HL-60 (cell line): ENCODE data around the gene ENOX1.

Source experiments
- GABPA ChIP-seq: IDR thresholded peaks from 2 replicates; pipeline ENCODE4 v1.6.1; 2012; ENCODE audit warnings: low read depth
- POLR2AphosphoS5 ChIP-seq: IDR thresholded peaks from 2 replicates; pipeline ENCODE4 v1.6.1; 2012; ENCODE audit warnings: low read depth
- REST ChIP-seq: IDR thresholded peaks from 2 replicates; pipeline ENCODE4 v1.6.1; 2012; ENCODE audit warnings: low read depth; ENCODE audit not compliant: insufficient replicate concordance
- SPI1 ChIP-seq: IDR thresholded peaks from 2 replicates; pipeline ENCODE4 v1.6.1; 2012; ENCODE audit warnings: low read depth, mild to moderate bottlenecking, borderline replicate concordance
- TF ChIP-seq, protein P1 (sequence below): IDR thresholded peaks from one replicate; pipeline ENCODE4 v1.5.1; 2011; ENCODE audit warnings: low read length, control low read depth, inconsistent platforms; ENCODE audit not compliant: insufficient read depth

DNA sequence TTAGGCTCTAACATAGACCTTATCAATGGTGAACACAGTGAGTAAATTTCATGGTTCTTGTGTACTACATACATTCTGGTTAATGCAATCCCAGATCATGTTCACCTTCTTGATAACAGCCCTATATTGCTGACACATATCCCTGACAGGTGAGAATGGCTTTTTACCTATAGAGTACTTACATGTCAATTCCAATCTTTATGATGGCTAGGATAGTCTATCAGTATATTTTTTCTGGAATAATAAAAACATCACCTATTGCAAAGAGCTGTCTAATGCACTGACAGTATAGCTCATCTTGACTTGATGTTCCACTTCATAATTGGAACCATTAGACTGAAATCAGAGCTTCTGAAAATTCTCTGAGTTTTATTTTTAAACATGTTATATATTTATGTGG, 199.4 kb downstream of the ENOX1 start:
- TF ChIP-seq, protein P1, sequence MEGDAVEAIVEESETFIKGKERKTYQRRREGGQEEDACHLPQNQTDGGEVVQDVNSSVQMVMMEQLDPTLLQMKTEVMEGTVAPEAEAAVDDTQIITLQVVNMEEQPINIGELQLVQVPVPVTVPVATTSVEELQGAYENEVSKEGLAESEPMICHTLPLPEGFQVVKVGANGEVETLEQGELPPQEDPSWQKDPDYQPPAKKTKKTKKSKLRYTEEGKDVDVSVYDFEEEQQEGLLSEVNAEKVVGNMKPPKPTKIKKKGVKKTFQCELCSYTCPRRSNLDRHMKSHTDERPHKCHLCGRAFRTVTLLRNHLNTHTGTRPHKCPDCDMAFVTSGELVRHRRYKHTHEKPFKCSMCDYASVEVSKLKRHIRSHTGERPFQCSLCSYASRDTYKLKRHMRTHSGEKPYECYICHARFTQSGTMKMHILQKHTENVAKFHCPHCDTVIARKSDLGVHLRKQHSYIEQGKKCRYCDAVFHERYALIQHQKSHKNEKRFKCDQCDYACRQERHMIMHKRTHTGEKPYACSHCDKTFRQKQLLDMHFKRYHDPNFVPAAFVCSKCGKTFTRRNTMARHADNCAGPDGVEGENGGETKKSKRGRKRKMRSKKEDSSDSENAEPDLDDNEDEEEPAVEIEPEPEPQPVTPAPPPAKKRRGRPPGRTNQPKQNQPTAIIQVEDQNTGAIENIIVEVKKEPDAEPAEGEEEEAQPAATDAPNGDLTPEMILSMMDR = no peak
- TF ChIP-seq POLR2AphosphoS5 (no peak), REST (no peak), GABPA (no peak), SPI1 (no peak)
